ENCODE results near the gene HYKK.
A peak's percentile ranks its signal among the peaks of the same experiment; 100 is the strongest.
"Not testable (repeated sequence)": the region's sequence is repeated elsewhere in the genome, so short reads cannot be mapped to it uniquely, and the experiment has no call there.

Gene HYKK

DNA sequence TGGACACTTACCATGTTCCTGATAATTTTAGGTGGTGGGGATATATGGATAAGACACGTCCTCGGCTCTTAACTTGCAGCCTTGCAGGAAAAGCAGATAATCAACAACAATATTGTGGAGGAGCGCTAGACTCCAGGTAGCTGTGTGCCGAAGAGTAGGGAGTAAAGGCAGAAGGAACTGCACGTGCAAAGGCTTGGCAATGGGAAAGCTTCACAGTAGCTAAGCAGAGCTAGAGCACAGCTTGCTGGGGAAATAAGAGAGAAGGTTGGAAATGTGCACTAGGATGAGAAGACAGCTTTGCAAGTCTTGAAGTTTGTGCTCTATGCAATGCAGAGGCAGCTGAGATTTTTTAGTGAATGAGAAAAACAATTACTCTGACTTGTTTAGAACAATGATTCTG, 45.2 kb downstream of the HYKK start:
- Histone ChIP-seq H3K9ac (ENCODE audit: insufficient read length, low read depth) (no peak overlapping the region), H3K9me3 (ENCODE audit: insufficient read depth, low read length) (no peaks in the 10 kb centered on the region), H3K36me3 (ENCODE audit: insufficient read depth, insufficient read length, low read length) (peaks cover 37% of the 10 kb centered on the region), H3K4me1 (ENCODE audit: insufficient read depth, insufficient read length) (no peaks in the 10 kb centered on the region), H3K27me3 (ENCODE audit: insufficient read depth, insufficient read length) (no peaks in the 10 kb centered on the region), H3K4me3 (ENCODE audit: insufficient read length, low read depth) (no peak overlapping the region)
- no peak for DNase-seq (ENCODE audit: low read depth, low spot score)
- no peak for TF ChIP-seq ZNF274 (IDR thresholded peaks at IDR 0.05; ENCODE audit: low read depth, low read length)
- TF ChIP-seq YY1 (IDR thresholded peaks at IDR 0.05; ENCODE audit: insufficient read depth, insufficient read length) = no peak
- no peak for TF ChIP-seq SUZ12 (IDR thresholded peaks at IDR 0.05; ENCODE audit: extremely low read depth, insufficient read depth, insufficient read length)

GRCh38 chr15:78560201-78560600, 52.8 kb downstream of the HYKK start:
- H3K4me1 ChIP-seq (ENCODE audit: insufficient read depth, insufficient read length); H3K36me3 ChIP-seq (ENCODE audit: insufficient read depth, insufficient read length, low read length); DNase-seq (ENCODE audit: low read depth, low spot score); H3K27me3 ChIP-seq (ENCODE audit: insufficient read depth, insufficient read length); H3K4me3 ChIP-seq (ENCODE audit: insufficient read length, low read depth); H3K9me3 ChIP-seq (ENCODE audit: insufficient read depth, low read length); H3K9ac ChIP-seq (ENCODE audit: insufficient read length, low read depth): not testable (repeated sequence)

- no peaks in the 10 kb centered on the region for H3K36me3 ChIP-seq (ENCODE audit: insufficient read depth, insufficient read length, low read length)
These were observed 54.1 kb downstream of the HYKK start for GRCh38 chr15:78561490-78561889.

GRCh38 chr15:78563092-78563491, 55.7 kb downstream of the HYKK start:
- H3K27me3 ChIP-seq (ENCODE audit: insufficient read depth, insufficient read length) = no peaks in the 10 kb centered on the region
- no peak for DNase-seq (ENCODE audit: low read depth, low spot score)
- no peaks in the 10 kb centered on the region for H3K36me3 ChIP-seq (ENCODE audit: insufficient read depth, insufficient read length, low read length)
- H3K9ac ChIP-seq (ENCODE audit: insufficient read length, low read depth) = no peak overlapping the region
- H3K4me3 ChIP-seq (ENCODE audit: insufficient read length, low read depth) = no peak overlapping the region
- peaks cover 4% of the 10 kb centered on the region for H3K4me1 ChIP-seq (ENCODE audit: insufficient read depth, insufficient read length)
- no peak for TF ChIP-seq ZNF274 (IDR thresholded peaks at IDR 0.05; ENCODE audit: low read depth, low read length)
- TF ChIP-seq YY1 (IDR thresholded peaks at IDR 0.05; ENCODE audit: insufficient read depth, insufficient read length) = no peak
- TF ChIP-seq SUZ12 (IDR thresholded peaks at IDR 0.05; ENCODE audit: extremely low read depth, insufficient read depth, insufficient read length) = no peak
- no peaks in the 10 kb centered on the region for H3K9me3 ChIP-seq (ENCODE audit: insufficient read depth, low read length)

More at GRCh38 chr15:78561490-78561889, 54.1 kb downstream of the HYKK start:
- no peak overlapping the region for H3K4me3 ChIP-seq (ENCODE audit: insufficient read length, low read depth)
- no peaks in the 10 kb centered on the region for H3K27me3 ChIP-seq (ENCODE audit: insufficient read depth, insufficient read length)
- H3K4me1 ChIP-seq (ENCODE audit: insufficient read depth, insufficient read length) = peaks cover 4% of the 10 kb centered on the region
- DNase-seq (ENCODE audit: low read depth, low spot score) = no peak
- TF ChIP-seq YY1 (IDR thresholded peaks at IDR 0.05; ENCODE audit: insufficient read depth, insufficient read length) = no peak
- TF ChIP-seq ZNF274 (IDR thresholded peaks at IDR 0.05; ENCODE audit: low read depth, low read length) = no peak
- no peak for TF ChIP-seq SUZ12 (IDR thresholded peaks at IDR 0.05; ENCODE audit: extremely low read depth, insufficient read depth, insufficient read length)
- no peak overlapping the region for H3K9ac ChIP-seq (ENCODE audit: insufficient read length, low read depth)
- H3K9me3 ChIP-seq (ENCODE audit: insufficient read depth, low read length) = no peaks in the 10 kb centered on the region

GRCh38 chr15:78564743-78565096, 57.3 kb downstream of the HYKK start:
- DNase-seq (ENCODE audit: low read depth, low spot score) = no peak
- no peak overlapping the region for H3K9ac ChIP-seq (ENCODE audit: insufficient read length, low read depth)
- TF ChIP-seq YY1 (IDR thresholded peaks at IDR 0.05; ENCODE audit: insufficient read depth, insufficient read length) = no peak
- no peak for TF ChIP-seq ZNF274 (IDR thresholded peaks at IDR 0.05; ENCODE audit: low read depth, low read length)
- no peak for TF ChIP-seq SUZ12 (IDR thresholded peaks at IDR 0.05; ENCODE audit: extremely low read depth, insufficient read depth, insufficient read length)
- peaks cover 4% of the 10 kb centered on the region for H3K4me1 ChIP-seq (ENCODE audit: insufficient read depth, insufficient read length)
- H3K9me3 ChIP-seq (ENCODE audit: insufficient read depth, low read length) = no peaks in the 10 kb centered on the region
- no peak overlapping the region for H3K4me3 ChIP-seq (ENCODE audit: insufficient read length, low read depth)
- H3K36me3 ChIP-seq (ENCODE audit: insufficient read depth, insufficient read length, low read length) = no peaks in the 10 kb centered on the region
- no peaks in the 10 kb centered on the region for H3K27me3 ChIP-seq (ENCODE audit: insufficient read depth, insufficient read length)

GRCh38 chr15:78565097-78565950, 57.9 kb downstream of the HYKK start, which contains the start of gene CHRNA5:
Gene CHRNA5 (plus strand): TSS chr15:78565520. CDS start chr15:78565720, 200 bp downstream.
- Histone ChIP-seq H3K4me1 (ENCODE audit: insufficient read depth, insufficient read length) (peaks cover 4% of the 10 kb centered on the region), H3K9ac (ENCODE audit: insufficient read length, low read depth) (peak within 1 kb of the TSS; percentile 81), H3K4me3 (ENCODE audit: insufficient read length, low read depth) (peak within 1 kb of the TSS; percentile 85), H3K27me3 (ENCODE audit: insufficient read depth, insufficient read length) (no peaks in the 10 kb centered on the region), H3K36me3 (ENCODE audit: insufficient read depth, insufficient read length, low read length) (no peaks in the 10 kb centered on the region), H3K9me3 (ENCODE audit: insufficient read depth, low read length) (no peaks in the 10 kb centered on the region)
- DNase-seq (ENCODE audit: low read depth, low spot score) = peak; percentile 92
- TF ChIP-seq ZNF274 (IDR thresholded peaks at IDR 0.05; ENCODE audit: low read depth, low read length) = no peak
- no peak for TF ChIP-seq YY1 (IDR thresholded peaks at IDR 0.05; ENCODE audit: insufficient read depth, insufficient read length)
- TF ChIP-seq SUZ12 (IDR thresholded peaks at IDR 0.05; ENCODE audit: extremely low read depth, insufficient read depth, insufficient read length) = no peak

GRCh38 chr15:78565951-78566774, 58.8 kb downstream of the HYKK start:
- DNase-seq (ENCODE audit: low read depth, low spot score) = peak; percentile 22
- Histone ChIP-seq H3K9ac (ENCODE audit: insufficient read length, low read depth) (peak overlapping the region; percentile 81), H3K36me3 (ENCODE audit: insufficient read depth, insufficient read length, low read length) (no peaks in the 10 kb centered on the region), H3K4me3 (ENCODE audit: insufficient read length, low read depth) (peak overlapping the region; percentile 85), H3K4me1 (ENCODE audit: insufficient read depth, insufficient read length) (peaks cover 4% of the 10 kb centered on the region), H3K27me3 (ENCODE audit: insufficient read depth, insufficient read length) (no peaks in the 10 kb centered on the region), H3K9me3 (ENCODE audit: insufficient read depth, low read length) (no peaks in the 10 kb centered on the region)
- TF ChIP-seq ZNF274 (IDR thresholded peaks at IDR 0.05; ENCODE audit: low read depth, low read length) (no peak), SUZ12 (IDR thresholded peaks at IDR 0.05; ENCODE audit: extremely low read depth, insufficient read depth, insufficient read length) (no peak), YY1 (IDR thresholded peaks at IDR 0.05; ENCODE audit: insufficient read depth, insufficient read length) (no peak)

Measured in NT2/D1 (cell line).